Neutrophil (primary cell): ENCODE data around the gene PER3.

Experiments used
- H3K27ac ChIP-seq: fragments of 200-600 bp; sonication (generic); 2 replicates; pipeline ENCODE4 v1.5.1; 2016; ENCODE audit warnings: mild to moderate bottlenecking, moderate library complexity
- H3K27me3 ChIP-seq: fragments of 200-600 bp; sonication (generic); 2 replicates; pipeline ENCODE4 v1.6.0; 2016; ENCODE audit warnings: mild to moderate bottlenecking
- H3K36me3 ChIP-seq: fragments of 200-600 bp; sonication (generic); 2 replicates; pipeline ENCODE4 v1.5.1; 2017
- H3K4me1 ChIP-seq, 2 experiments: fragments of 200-600 bp in 1 of 2; sonication (generic) in 1 of 2; 1 replicate in 1 of 2; 2 replicates in 1 of 2; pipeline versions ENCODE4 v1.5.1 to v1.6.1; 2013 to 2016; ENCODE audit warnings: low read depth in 1 of 2, low read length in 1 of 2, mild to moderate bottlenecking in 1 of 2, moderate library complexity in 1 of 2; ENCODE audit not compliant: control insufficient read depth in 1 of 2, insufficient read depth in 1 of 2
- H3K4me3 ChIP-seq, 2 experiments: fragments of 200-600 bp in 1 of 2; sonication (generic) in 1 of 2; 1 replicate in 1 of 2; 2 replicates in 1 of 2; pipeline ENCODE4 v1.5.1; 2013 to 2016; ENCODE audit warnings: low read depth in 1 of 2, low read length in 1 of 2, mild to moderate bottlenecking in 1 of 2, moderate library complexity in 1 of 2
- H3K9me3 ChIP-seq: fragments of 200-600 bp; sonication (generic); 2 replicates; pipeline ENCODE4 v1.5.1; 2016
- TF ChIP-seq, protein P1 (sequence below): fragments of 200-600 bp; sonication (generic); IDR thresholded peaks from 2 replicates; pipeline ENCODE4 v1.5.1; 2016; ENCODE audit warnings: antibody characterized with exemption

The PER3 gene

DNA sequence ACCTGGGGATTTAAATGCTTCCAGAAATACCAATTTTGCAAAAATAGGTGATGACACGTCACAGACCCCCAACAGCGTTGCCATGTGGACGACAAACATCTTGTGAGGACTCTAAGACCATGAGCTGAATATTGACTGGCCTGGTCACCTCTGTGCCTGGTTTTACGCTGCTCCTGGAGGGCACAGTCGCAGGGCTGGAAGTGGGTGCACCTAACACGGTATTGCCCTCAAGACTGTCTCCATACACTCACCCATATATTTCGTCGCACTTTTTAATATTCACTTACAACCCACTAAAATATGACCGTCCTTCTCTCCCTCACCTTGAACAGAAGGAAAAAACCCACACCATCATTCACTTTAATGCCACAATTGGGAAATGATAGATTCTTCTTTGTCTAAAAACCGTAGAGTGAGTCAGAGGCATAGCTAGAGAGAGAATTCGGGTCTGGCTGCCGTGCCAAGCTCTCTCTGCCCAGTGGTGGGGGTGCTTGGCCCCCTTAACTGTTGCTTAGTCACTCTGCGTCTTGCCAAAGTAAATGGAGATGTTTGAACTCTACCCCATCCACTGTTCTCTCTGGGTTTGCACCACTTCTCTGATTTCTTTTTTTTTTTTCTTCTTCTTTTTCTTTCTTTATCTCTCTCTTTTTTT is 109.6 kb downstream of the PER3 start:
- Histone ChIP-seq H3K27ac (no peak overlapping the region), H3K36me3 (no peaks in the 10 kb centered on the region), H3K9me3 (no peaks in the 10 kb centered on the region), H3K4me3 (no peak overlapping the region), H3K27me3 (peaks cover 10% of the 10 kb centered on the region), H3K4me1 (no peaks in the 10 kb centered on the region)
- TF ChIP-seq, protein P1, sequence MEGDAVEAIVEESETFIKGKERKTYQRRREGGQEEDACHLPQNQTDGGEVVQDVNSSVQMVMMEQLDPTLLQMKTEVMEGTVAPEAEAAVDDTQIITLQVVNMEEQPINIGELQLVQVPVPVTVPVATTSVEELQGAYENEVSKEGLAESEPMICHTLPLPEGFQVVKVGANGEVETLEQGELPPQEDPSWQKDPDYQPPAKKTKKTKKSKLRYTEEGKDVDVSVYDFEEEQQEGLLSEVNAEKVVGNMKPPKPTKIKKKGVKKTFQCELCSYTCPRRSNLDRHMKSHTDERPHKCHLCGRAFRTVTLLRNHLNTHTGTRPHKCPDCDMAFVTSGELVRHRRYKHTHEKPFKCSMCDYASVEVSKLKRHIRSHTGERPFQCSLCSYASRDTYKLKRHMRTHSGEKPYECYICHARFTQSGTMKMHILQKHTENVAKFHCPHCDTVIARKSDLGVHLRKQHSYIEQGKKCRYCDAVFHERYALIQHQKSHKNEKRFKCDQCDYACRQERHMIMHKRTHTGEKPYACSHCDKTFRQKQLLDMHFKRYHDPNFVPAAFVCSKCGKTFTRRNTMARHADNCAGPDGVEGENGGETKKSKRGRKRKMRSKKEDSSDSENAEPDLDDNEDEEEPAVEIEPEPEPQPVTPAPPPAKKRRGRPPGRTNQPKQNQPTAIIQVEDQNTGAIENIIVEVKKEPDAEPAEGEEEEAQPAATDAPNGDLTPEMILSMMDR, result no peak
